ENCODE results near the gene EXOC3L4.
A peak's percentile ranks its signal among the peaks of the same experiment; 100 is the strongest.

The EXOC3L4 gene

DNA sequence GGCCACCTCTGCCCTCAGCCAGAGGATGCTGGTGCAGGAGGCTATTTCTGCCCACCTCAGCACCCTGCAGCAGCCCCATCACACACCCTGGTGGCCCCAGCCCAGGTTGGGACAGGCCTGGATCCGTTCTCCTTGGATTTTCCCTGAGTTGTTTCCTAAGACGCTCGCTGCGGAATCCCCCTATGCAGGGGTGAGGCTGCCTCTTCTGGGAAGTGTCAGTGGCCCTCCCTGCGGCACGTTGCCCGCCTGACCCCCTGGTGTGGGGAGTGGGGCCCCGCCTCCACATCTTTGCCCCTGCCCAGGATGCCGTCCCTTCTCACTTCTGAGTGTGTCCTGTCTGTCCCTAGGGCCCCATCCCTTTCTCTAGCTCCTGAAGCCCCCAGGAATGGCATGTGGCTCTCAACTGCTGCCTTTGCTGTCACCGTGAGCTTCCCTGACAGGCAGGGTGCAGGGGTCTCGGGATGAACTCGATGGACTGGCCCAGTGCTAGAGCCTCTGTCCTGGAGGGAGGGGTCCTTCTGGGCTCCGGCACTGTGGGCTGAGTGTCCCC lies 594 bp upstream of the EXOC3L4 start:
- DNase-seq = no peak

GRCh38 chr14:103095210-103095778 lies 769 bp downstream of the EXOC3L4 start:
- DNase-seq = no peak

DNA sequence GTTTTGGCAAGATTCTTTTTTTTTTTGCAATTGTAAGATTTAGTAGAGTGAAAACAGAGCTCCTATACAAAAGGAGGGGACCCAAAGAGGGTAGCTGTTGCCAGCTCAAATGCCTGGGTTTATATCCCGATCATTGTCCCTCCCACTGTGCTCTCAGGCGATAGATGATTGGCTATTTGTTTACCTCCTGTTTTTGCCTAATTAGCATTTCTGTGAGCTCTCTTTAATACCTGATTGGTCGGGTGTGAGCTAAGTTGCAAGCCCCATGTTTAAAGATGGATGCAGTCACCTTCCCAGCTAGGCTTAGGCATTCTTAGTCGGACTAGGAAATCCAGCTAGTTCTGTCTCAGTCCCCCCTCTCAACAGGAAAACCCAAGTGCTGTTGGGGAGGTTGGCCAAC lies 1.9 kb downstream of the EXOC3L4 start:
- DNase-seq = no peak

GRCh38 chr14:103097244-103097993 lies 2.9 kb downstream of the EXOC3L4 start:
- no peak for DNase-seq

DNA sequence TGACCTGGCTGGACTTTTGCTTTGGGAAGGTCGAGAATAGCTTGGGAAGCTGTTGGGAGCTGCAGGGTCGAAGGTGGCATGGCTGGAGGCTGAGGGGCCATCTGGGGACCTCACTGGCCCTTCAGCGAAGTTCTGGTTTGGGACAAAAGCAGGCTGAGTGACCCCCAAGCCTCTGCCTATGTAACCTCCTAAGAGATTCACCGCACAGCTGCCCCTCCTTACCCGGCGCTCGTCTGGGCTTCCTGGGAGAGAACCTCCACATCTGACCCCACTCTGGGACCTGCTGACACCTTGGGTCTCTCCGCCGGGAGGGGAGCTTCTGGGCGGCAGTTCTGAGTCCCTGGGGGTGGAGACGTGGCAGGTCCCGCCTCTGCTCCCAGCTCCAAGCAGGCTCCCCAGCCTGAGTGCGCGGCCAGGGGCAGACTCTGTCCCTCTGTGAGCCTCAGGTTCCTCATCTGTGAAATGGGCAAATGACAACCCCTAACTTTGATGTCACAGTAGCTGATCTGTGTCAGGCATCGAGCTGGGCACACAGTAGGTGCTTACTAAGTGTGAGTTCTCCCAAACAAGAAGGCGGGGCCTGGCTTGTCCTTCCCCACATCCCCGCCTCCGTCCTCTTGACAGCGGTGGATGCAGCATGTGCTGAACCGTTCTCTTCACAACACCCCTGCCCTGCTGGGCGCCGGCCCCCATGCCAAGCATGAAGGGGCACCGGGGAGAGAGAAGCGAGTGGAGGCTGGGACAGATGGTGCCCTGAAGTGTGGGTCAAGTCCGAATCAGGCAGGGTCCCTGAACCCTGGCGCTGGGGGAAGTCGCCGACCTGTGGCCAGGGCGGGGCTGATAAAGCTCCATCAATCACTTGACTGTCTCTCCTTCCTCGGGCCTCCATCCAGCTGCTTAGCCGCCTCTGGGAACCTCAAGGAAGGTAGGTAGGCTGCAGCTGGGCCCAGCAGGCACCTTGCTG lies 3.8 kb downstream of the EXOC3L4 start:
- peak; percentile 41 for DNase-seq

DNA sequence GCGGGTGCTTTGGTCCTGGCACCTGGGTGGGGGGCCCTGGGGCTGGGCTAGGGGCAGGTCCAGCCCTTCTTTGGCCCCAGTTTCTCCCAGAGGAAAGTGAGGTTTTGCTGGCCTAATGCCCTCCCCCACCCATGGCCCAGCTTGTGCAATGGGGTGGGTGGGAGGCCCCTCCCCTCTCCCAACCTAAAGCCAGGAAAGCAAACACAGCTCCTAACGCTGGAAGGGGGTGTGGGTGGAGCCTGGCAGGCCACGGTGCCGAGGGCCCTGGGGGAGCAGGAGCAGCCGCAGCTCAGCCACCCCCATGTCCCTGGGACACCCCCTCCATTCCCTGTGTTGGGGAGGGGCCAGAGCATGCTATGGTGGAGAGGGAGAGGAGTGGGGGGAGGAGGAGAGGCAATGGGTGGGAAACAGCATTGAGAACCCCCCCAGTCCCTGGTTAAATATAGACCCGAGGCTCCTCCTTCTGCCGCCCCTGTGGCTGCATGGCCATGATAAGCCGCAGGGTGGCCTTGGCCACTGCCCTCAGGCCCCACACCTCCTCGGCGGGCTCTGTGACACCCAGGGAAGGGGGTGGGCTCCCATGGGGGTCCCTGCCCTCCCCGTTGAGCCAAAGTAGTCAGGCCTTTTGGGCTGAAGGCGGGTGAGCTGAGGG lies 4.7 kb downstream of the EXOC3L4 start:
- DNase-seq = peak; percentile 85

- peak; percentile 45 for DNase-seq
These were observed 5.3 kb downstream of the EXOC3L4 start for GRCh38 chr14:103099733-103100280.

DNA sequence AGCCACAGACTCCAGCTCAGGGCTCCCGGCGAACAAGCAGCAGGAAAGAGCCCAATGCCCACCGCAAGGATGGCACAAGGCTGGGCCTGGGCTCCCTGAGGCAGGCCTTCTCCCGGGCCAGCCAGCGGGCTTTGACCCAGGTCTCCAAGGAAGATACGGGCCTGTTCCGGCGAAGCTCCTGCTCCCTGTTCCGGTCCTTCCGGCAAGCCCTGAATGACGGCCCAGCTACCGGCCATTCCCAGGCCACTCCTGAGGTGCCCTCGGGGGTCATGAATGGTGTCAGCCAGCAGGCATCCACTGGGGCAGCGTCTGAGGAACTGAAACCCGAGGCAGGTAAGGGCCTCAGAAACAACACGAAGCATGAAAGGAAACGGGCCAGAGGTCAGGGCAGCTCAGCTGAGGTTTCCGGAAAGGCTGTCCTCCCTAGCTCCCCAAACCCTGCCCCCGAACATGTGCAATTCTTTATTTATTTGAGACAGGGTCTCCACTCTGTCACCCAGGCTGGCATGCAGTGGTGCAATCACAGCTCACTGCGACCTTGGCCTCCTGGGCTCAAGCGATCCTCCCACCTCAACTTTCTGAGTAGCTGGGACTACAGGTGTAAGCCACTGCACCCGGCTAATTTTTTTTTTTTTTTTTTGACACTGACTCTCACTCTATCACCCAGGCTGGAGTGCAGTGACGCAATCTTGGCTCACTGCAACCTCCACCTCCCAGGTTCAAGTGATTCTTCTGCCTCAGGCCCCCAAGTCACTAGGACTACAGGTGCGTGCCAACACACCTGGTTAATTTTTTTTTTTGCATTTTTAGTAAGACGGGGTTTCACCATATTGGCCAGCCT lies 6.0 kb downstream of the EXOC3L4 start:
- DNase-seq = no peak

DNA sequence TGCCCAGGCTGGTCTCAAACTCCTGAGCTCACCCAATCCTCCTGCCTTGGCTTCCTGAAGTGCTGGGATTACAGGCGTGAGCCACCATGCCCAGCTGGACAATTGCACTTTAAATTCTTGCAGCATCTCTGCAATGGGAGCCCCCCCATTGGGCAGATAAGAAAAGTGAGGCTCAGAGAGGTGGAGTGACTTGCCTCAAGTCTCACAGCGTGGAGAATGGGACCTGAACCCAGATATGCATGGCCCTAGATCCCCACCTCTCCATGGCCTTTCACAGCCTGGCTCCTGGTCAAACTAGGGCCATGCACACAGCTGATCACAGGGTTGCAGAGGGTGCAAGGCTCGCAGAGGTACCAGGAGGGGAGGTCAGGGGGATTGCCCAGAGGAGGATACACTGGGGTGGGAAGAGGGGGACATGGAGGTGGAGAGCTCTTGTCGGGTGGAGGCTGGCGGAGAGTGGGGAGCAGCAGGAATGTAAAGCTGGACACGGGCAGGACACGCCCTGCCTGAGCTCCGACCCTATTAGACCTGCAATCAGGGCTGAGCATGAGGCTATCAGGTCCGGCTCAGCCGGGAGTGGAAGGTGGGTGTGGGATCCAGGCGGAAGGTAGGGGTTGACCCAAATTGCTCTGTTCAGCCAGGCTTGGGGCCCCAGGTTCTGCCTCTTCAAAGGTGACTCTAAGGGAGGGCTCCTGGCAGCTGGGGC lies 6.9 kb downstream of the EXOC3L4 start:
- DNase-seq = no peak

- DNase-seq = no peak
These were observed 7.6 kb downstream of the EXOC3L4 start for GRCh38 chr14:103101963-103102688.

DNA sequence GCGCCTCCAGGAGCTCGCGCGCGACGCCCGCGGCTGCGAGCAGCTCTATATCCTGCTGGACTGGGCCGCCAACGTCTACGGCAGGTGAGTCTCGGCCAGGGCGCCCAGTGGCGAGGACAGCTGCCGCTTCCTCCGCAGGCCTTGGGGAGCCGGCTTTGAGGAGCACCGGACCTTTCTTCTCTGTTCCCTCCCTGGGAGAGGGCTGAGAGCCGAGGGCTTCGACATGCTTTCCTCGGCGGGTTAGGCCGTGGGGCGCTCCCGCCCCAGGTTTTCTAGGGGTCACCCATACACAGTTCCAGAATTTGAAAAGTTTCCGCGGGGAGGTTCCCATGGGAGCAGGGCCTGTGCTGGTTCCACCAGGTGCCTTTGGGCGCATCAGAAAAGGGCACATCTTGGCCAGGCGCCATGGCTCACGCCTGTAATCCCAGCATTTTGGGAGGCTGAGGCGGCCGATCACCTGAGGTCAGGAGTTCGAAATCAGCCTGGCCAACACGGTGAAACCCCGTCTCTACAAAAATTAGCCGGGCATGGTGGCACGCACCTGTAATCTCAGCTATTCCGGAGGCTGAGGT lies 8.2 kb downstream of the EXOC3L4 start:
- DNase-seq = no peak

DNA sequence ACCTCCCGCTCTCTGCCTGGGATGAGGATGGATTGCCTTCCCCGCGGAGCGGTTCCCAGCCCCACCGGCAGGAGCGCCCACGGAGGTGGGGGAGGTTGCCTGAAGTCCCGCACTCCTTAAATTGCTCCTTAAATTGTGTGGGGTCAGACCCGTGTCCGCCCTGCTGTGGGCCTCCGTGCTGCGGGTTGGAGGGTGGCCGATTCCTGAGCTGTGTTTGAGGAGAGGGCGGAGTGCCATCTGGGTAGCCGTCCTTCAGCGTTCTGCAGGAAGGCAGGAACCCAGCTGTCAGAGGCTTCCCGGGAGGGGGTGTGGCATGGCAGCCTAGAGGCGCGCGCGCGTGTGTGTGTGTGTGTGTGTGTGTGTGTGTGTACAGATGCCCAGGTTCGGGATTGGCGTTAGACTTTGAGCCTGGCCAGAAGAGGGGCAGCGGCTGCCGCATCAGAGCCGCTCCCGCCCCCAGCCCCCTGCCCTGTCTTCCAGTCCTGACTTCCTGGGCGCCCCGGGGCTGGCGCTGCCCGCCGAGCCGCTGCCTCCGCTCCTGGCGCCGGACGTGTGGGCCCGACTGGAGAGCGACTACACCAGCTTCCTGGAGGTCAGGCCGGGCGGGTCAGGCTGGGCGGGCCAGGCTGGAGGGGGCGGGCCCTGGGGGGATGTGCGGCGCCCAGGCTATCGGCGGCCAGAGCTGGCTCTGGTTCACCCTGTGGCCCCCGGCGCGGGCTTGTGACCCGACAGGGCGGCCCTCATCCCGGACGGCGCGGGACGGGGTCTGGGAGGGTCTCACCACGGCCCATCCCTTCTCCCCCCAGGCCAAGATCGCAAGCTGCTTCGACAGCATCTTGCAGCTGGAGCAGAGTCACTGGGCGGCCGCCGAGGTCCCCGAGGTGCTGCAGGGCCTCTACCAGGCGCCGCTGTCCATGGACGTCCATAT lies 9.2 kb downstream of the EXOC3L4 start:
- DNase-seq = peak; percentile 70

- DNase-seq = no peak
These were observed 9.8 kb downstream of the EXOC3L4 start for GRCh38 chr14:103104389-103104653.

DNA sequence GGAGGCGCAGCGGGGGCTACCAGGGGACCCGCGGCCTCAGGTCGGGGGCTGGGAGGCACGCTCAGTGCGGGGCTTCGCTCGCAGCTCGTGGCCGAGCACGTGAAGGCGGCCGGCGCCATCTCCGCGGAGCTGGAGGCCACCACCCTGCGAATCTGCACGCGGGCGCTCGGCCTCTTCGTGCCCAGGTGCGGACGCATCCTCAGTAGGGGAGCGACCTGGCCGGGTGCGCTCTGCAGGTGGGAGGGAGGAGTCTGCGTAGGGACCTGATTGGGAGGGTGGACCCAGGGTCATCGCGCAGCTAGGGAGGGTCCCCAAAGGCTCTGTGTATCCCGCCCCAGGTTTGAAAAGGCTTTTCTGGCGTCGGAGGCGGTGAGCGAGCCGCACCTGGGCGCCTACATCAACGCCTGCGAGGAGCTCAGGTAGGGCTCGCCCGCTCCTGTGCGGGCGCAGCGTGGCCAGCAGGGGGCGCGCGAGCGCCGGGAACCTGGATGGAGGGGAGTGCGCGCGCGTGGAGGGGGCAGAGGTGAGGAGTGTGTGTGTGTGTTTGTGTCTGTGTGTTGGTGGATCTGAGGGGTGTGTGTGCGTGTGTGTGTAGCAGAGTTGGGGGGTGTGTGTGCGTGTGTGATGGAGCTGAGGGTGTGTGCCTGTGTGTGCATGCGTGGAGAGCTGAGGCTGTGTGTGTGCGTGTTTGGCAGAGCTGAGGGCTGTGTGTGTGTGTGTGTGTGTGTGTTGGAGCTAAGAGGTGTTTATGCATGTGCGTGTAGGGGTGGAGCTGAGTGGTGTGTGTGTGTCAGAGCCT lies 10.3 kb downstream of the EXOC3L4 start:
- peak; percentile 59 for DNase-seq

DNA sequence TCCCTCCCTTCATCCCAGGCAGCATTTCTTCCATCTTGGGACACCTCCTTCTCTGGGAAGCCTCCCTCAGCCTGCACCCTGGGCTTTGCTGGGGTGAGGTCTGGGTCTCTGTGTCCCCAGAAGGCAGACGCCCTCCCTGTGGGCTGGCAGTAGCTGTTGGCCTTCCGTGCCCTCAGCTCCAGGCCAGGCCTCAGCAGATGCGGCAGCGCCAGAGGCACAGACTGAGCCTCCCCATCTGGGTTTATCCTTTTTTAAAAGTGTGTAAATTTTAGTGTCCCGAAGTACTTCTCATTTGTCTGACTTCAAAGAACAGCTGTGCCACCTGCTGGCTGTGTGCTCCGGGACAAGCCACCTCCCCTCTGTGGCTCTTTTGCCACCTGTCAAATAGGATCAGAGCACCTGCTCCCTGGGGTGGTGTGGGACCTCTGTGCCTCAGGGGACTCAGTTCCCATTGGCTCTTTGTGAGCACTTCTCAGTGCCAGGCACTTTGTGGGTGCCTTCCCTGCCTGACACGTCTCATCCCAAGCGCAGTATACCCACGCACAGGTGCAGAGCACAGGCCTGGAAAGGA lies 11.1 kb downstream of the EXOC3L4 start:
- peak; percentile 50 for DNase-seq

GRCh38 chr14:103107455-103107854 lies 12.9 kb downstream of the EXOC3L4 start:
- no peak for DNase-seq

GRCh38 chr14:103107941-103108748 lies 13.6 kb downstream of the EXOC3L4 start:
- DNase-seq = no peak
